ENCODE data around the gene MUC22. TPM values are rescaled to one million over a fixed set of nuclear protein-coding genes. Genes with fewer than 3 reads are reported as not detected.

Gene MUC22
- total and polyA plus RNA-seq, 2 donors: not detected

GRCh38 chr6:31083742-31084354 is 73.6 kb downstream of the MUC22 start:
- no peak for DNase-seq (ENCODE audit: extremely low spot score)
- no peak overlapping the region for H3K27ac ChIP-seq (ENCODE audit: low read depth)
- WGBS: 45% methylated on average over 8 of the region's 8 CpGs

More at GRCh38 chr6:31083742-31084354, 73.6 kb downstream of the MUC22 start:
- Histone ChIP-seq H3K4me1 (ENCODE audit: insufficient read depth) (no peaks in the 10 kb centered on the region), H3K36me3 (ENCODE audit: insufficient read depth) (no peaks in the 10 kb centered on the region), H3K4me3 (ENCODE audit: low read depth, low read length) (no peak overlapping the region)

Small RNA genes within 50 kb of the gene (small RNA-seq; reads per million reads assigned to genes)
- gene RNU6-1133P: not detected

Other genes with a start within 250 kb of the MUC22 start
- 33.8 TPM for gene DDR1, start 126.0 kb upstream of the MUC22 start, total RNA-seq
- gene DDR1, start 126.0 kb upstream of the MUC22 start, polyA plus RNA-seq: 44.7 TPM
- gene GTF2H4, start 102.3 kb upstream of the MUC22 start, total RNA-seq: 26.2 TPM
- gene GTF2H4, start 102.3 kb upstream of the MUC22 start, polyA plus RNA-seq: 25.7 TPM
- 14.4 TPM for gene VARS2, start 96.2 kb upstream of the MUC22 start, total RNA-seq
- 10.3 TPM for gene VARS2, start 96.2 kb upstream of the MUC22 start, polyA plus RNA-seq
- gene SFTA2, start 78.3 kb upstream of the MUC22 start, total RNA-seq: not detected
- gene SFTA2, start 78.3 kb upstream of the MUC22 start, polyA plus RNA-seq: not detected
- not detected for gene MUCL3, start 69.5 kb upstream of the MUC22 start, total RNA-seq
- gene MUCL3, start 69.5 kb upstream of the MUC22 start, polyA plus RNA-seq: not detected
- gene MUC21, start 26.8 kb upstream of the MUC22 start, total RNA-seq: not detected
- gene MUC21, start 26.8 kb upstream of the MUC22 start, polyA plus RNA-seq: not detected
- not detected for gene C6orf15, start 102.1 kb downstream of the MUC22 start, total RNA-seq
- not detected for gene C6orf15, start 102.1 kb downstream of the MUC22 start, polyA plus RNA-seq
- 0.48 TPM for gene PSORS1C1, start 104.3 kb downstream of the MUC22 start, total RNA-seq
- gene PSORS1C1, start 104.3 kb downstream of the MUC22 start, polyA plus RNA-seq: 6.8 TPM
- not detected for gene CDSN, start 110.0 kb downstream of the MUC22 start, total RNA-seq
- gene CDSN, start 110.0 kb downstream of the MUC22 start, polyA plus RNA-seq: not detected
- gene PSORS1C2, start 128.6 kb downstream of the MUC22 start, total RNA-seq: not detected
- gene PSORS1C2, start 128.6 kb downstream of the MUC22 start, polyA plus RNA-seq: not detected
- gene CCHCR1, start 147.3 kb downstream of the MUC22 start, total RNA-seq: 18.2 TPM
- gene CCHCR1, start 147.3 kb downstream of the MUC22 start, polyA plus RNA-seq: 16.0 TPM
- 12.7 TPM for gene TCF19, start 148.1 kb downstream of the MUC22 start, total RNA-seq
- gene TCF19, start 148.1 kb downstream of the MUC22 start, polyA plus RNA-seq: 7.9 TPM
- 3.0 TPM for gene POU5F1, start 160.2 kb downstream of the MUC22 start, total RNA-seq
- gene POU5F1, start 160.2 kb downstream of the MUC22 start, polyA plus RNA-seq: 4.4 TPM